Activated CD4-positive, CD25-positive, alpha-beta regulatory T cell treated with anti-CD3 and anti-CD28 coated beads, Interleukin-2, amount 50 U/mL, for 72 hours (primary cell): ENCODE results near the gene AEBP1.

Experiments
- DNase-seq: peaks from one replicate; pipeline ENCODE4 v3.0.0; 2021

The AEBP1 gene

GRCh38 chr7:44086627-44087026, 17.5 kb upstream of the AEBP1 start:
- no peak for DNase-seq

GRCh38 chr7:44087911-44088838, 16.0 kb upstream of the AEBP1 start:
- no peak for DNase-seq

- DNase-seq, result no peak
Observed at GRCh38 chr7:44093102-44093641, 11.0 kb upstream of the AEBP1 start.

GRCh38 chr7:44094365-44094764, 9.8 kb upstream of the AEBP1 start:
- DNase-seq, result no peak

GRCh38 chr7:44094883-44095592, 9.1 kb upstream of the AEBP1 start:
- DNase-seq, result no peak

- DNase-seq, result no peak
Observed at GRCh38 chr7:44095781-44096180, 8.4 kb upstream of the AEBP1 start.

- DNase-seq, result no peak
Observed at GRCh38 chr7:44096326-44096881, 7.7 kb upstream of the AEBP1 start.

GRCh38 chr7:44097064-44097932, 6.8 kb upstream of the AEBP1 start:
- no peak for DNase-seq

- no peak for DNase-seq
Observed at GRCh38 chr7:44098092-44099068, 5.8 kb upstream of the AEBP1 start.

- no peak for DNase-seq
Observed at GRCh38 chr7:44099669-44100068, 4.5 kb upstream of the AEBP1 start.

- no peak for DNase-seq
Observed at GRCh38 chr7:44100458-44101302, 3.5 kb upstream of the AEBP1 start.

GRCh38 chr7:44101303-44101965, 2.7 kb upstream of the AEBP1 start:
- no peak for DNase-seq

- DNase-seq, result no peak
Observed at GRCh38 chr7:44101966-44102845, 1.9 kb upstream of the AEBP1 start.

GRCh38 chr7:44102846-44103565, 1.1 kb upstream of the AEBP1 start:
- no peak for DNase-seq

GRCh38 chr7:44103566-44103922, 601 bp upstream of the AEBP1 start:
- no peak for DNase-seq

- no peak for DNase-seq
Observed at GRCh38 chr7:44104860-44105771, 971 bp downstream of the AEBP1 start.

- DNase-seq, result no peak
Observed at GRCh38 chr7:44105832-44106231, 1.7 kb downstream of the AEBP1 start.
